ENCODE results near the gene FOXD3.
A peak's percentile ranks its signal among the peaks of the same experiment; 100 is the strongest.

GRCh38 chr1:63367215-63368103 is 45.1 kb downstream of the FOXD3 start, which contains the start of gene ALG6:
- TF ChIP-seq POLR2A (IDR thresholded peaks at IDR 0.05; ENCODE audit: extremely low read depth, insufficient read length) (peak; percentile 94), CTCF (IDR thresholded peaks at IDR 0.05; ENCODE audit: low read depth, low read length) (no peak), MYC (IDR thresholded peaks at IDR 0.05; ENCODE audit: low read depth, low read length) (no peak; the same call in 1 of the 2 replicates), MAX (IDR thresholded peaks at IDR 0.05; ENCODE audit: low read depth, low read length) (no peak; the same call in 1 of the 2 replicates)
